Measurements from ENCODE around the gene NRROS. TPM values are rescaled to one million over a fixed set of nuclear protein-coding genes. Genes with fewer than 3 reads are reported as not detected.

The NRROS gene
- total and polyA plus RNA-seq, 7 experiments from 2014 or later, result 1.3 to 53.3 (median 11.2) TPM

DNA sequence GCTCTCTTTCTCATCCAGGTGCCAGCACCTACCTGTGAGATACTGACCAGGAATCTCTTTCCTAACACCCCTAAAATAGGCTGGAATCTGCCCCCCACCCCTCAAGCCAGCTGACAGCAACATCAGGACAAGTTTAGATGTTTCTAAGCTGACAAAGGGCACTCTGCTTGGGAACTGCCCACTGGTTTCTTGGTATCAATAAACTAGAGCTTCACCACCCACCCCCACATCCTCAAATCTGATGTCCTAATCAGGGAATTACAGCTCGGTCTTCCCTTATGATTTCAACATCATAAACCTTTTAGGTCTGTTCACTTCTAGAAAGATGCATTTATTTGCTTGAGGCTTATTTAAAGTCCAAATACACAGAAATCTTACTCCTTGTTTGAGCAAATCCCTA, 37.9 kb downstream of the NRROS start:
- ChIA-PET CTCF (interaction anchor here (0.7 to 2.4 kb wide), 8 partner anchors 9 to 520 kb away, joined by 3 to 12 read pairs (median 4); no protein-coding TSS in a partner anchor), POLR2A (interaction anchor here (0.7 to 1.5 kb wide), 5 partner anchors 10 to 65 kb away, joined by 3 to 8 read pairs (median 3); partner anchors contain the start of gene NRROS)
- Histone ChIP-seq H3K9me3 (ENCODE audit: control insufficient read depth in 2 of 3, low read length in 3 of 3) (no peaks in the 10 kb centered on the region), H3K4me1 (ENCODE audit: control insufficient read depth in 2 of 2, insufficient read depth in 2 of 2, low read length in 2 of 2) (peaks cover 0 to 11% of the 10 kb centered on the region in 2 donors), H3K4me3 (ENCODE audit: low read length) (no peak overlapping the region), H3K27ac (ENCODE audit: low read depth, low read length) (no peak overlapping the region), H3K36me3 (ENCODE audit: control insufficient read depth in 2 of 3, insufficient read depth in 3 of 3, low read length in 3 of 3) (no peaks in the 10 kb centered on the region), H3K27me3 (ENCODE audit: control insufficient read depth in 2 of 2, insufficient read depth in 2 of 2, low read length in 2 of 2) (no peaks in the 10 kb centered on the region)
- Mint-ChIP-seq H3K4me3 (peak overlapping the region in 1 of 10 donors; percentile 42), H3K9me3 (peaks cover 0 to 5% (median 0%) of the 10 kb centered on the region in 11 donors), H3K36me3 (peaks cover 0 to 13% (median 4%) of the 10 kb centered on the region in 5 donors), H3K4me1 (peaks cover 0 to 28% (median 15%) of the 10 kb centered on the region in 7 donors), H3K27ac (peak overlapping the region in 3 of 9 donors; percentile 22 to 51 (median 31)), H3K27me3 (no peaks in the 10 kb centered on the region)
- no peak for ATAC-seq
- intact Hi-C loops (cut with micrococcal nuclease), result no loop called here
- no peak for DNase-seq

DNA sequence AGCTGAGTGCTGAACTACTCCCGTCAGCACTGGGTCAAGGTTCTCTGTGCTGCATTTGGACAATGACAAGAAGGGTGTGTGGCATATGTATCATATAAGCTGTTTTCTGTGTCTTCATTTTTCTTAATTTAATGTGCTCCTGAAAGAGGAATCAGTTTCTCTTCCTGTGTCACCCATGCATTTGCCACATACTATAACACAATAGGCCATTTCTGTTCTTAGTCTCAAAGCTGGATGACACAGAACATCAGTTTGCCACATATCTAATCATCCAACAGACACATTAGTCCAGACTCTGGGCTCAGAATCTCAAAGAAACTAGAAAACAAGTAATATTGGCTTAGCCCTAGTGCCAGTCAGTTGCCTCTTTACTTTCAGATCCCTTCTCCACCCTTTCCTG, 38.4 kb downstream of the NRROS start:
- Histone ChIP-seq H3K4me1 (ENCODE audit: control insufficient read depth in 2 of 2, insufficient read depth in 2 of 2, low read length in 2 of 2) (peaks cover 0 to 11% of the 10 kb centered on the region in 2 donors), H3K9me3 (ENCODE audit: control insufficient read depth in 2 of 3, low read length in 3 of 3) (no peaks in the 10 kb centered on the region), H3K27me3 (ENCODE audit: control insufficient read depth in 2 of 2, insufficient read depth in 2 of 2, low read length in 2 of 2) (no peaks in the 10 kb centered on the region), H3K36me3 (ENCODE audit: control insufficient read depth in 2 of 3, insufficient read depth in 3 of 3, low read length in 3 of 3) (no peaks in the 10 kb centered on the region), H3K4me3 (ENCODE audit: low read length) (no peak overlapping the region), H3K27ac (ENCODE audit: low read depth, low read length) (no peak overlapping the region)
- DNase-seq (no peak), ATAC-seq (no peak)
- Mint-ChIP-seq H3K4me3 (peak overlapping the region in 5 of 10 donors; percentile 18 to 42 (median 28)), H3K4me1 (peaks cover 0 to 29% (median 15%) of the 10 kb centered on the region in 7 donors), H3K27ac (peak overlapping the region in 4 of 9 donors; percentile 16 to 48 (median 32)), H3K36me3 (peaks cover 0 to 16% (median 4%) of the 10 kb centered on the region in 5 donors), H3K9me3 (peaks cover 0 to 7% (median under 1%) of the 10 kb centered on the region in 11 donors), H3K27me3 (no peaks in the 10 kb centered on the region)
- intact Hi-C loops (cut with micrococcal nuclease), result no loop called here
- POLR2A ChIA-PET, result interaction anchor here (1.1 to 1.5 kb wide), 2 partner anchors 10 to 47 kb away, joined by 3 to 7 read pairs; no protein-coding TSS in a partner anchor
- CTCF ChIA-PET, result interaction anchor here (0.7 to 2.4 kb wide), 6 partner anchors 8 to 71 kb away, joined by 3 to 12 read pairs (median 6); no protein-coding TSS in a partner anchor

DNA sequence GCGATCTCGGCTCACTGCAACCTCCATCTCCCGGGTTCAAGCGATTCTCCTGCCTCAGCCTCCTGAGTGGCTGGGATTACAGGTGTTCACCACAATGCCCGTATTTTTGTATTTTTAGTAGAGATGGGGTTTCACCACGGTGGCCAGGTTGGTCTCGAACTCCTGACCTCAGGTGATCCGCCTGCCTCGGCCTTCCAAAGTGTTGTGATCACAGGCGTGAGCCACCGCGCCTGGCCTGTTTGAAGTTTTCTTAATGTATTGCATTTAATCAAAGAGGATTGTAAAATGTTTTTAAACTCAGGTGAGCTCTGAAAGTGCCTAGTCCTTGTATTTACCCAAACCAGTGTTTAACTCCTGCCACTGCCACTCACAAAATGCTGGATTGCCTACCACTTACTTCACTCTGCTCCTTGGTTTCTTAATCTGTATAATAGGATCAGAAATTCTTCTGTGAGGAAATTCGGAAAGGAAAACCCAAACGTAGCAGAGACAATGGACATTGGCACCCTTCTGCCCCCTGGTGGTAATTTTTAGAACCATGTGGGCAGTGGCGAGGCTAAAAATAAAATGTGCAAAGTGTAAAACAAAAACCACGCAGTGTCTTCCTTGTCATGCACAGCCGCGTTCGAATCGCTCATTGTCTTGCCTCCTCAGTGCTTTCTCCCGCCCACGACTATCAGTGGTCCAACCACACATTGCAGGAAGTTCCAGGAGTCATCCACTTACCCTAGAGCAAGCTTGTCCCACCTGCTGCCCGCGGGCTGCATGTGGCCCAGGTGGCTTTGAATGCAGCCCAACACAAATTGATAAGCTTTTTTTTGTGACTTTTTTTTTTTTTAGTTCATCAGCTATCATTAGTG, 45.3 kb downstream of the NRROS start:
- CTCF ChIA-PET, result interaction anchor here (0.5 to 5.1 kb wide), 28 partner anchors 7 to 1066 kb away, joined by 3 to 166 read pairs (median 5); no protein-coding TSS in a partner anchor
- DNase-seq (peak; percentile 29 to 78 (median 62)), ATAC-seq (peak; percentile 78)
- H3K36me3 Mint-ChIP-seq, result peaks cover 0 to 16% (median 4%) of the 10 kb centered on the region in 5 donors
- peak overlapping the region; percentile 28 for H3K4me3 ChIP-seq (ENCODE audit: low read length)
- POLR2A ChIA-PET, result interaction anchor here (0.6 to 3.5 kb wide), 13 partner anchors 14 to 252 kb away, joined by 3 to 25 read pairs (median 6); partner anchors contain the start of genes CEP19, NRROS and PIGX
- peak overlapping the region; percentile 34 for H3K27ac ChIP-seq (ENCODE audit: low read depth, low read length)
- peaks cover 14 to 23% (median 17%) of the 10 kb centered on the region in 7 donors for H3K4me1 Mint-ChIP-seq
- intact Hi-C loops (cut with micrococcal nuclease), result loop anchor here (1.0 to 2.0 kb wide), 10 partner anchors 28 to 285 kb away; partner anchors contain the start of genes CEP19 (in 1 of the 2) and PIGX (in 1 of the 2)
- H3K27ac Mint-ChIP-seq, result peak overlapping the region; percentile 38 to 80 (median 71)
- no peaks in the 10 kb centered on the region for H3K9me3 ChIP-seq (ENCODE audit: control insufficient read depth in 2 of 3, low read length in 3 of 3)
- H3K27me3 ChIP-seq (ENCODE audit: control insufficient read depth in 2 of 2, insufficient read depth in 2 of 2, low read length in 2 of 2), result no peaks in the 10 kb centered on the region
- H3K4me3 Mint-ChIP-seq, result peak overlapping the region; percentile 51 to 69 (median 67)
- peaks cover 0 to 10% (median 3%) of the 10 kb centered on the region in 11 donors for H3K9me3 Mint-ChIP-seq
- H3K4me1 ChIP-seq (ENCODE audit: control insufficient read depth in 2 of 2, insufficient read depth in 2 of 2, low read length in 2 of 2), result peaks cover 0 to 5% of the 10 kb centered on the region in 2 donors
- peaks cover 0 to 3% (median 0%) of the 10 kb centered on the region in 5 donors for H3K27me3 Mint-ChIP-seq
- H3K36me3 ChIP-seq (ENCODE audit: control insufficient read depth in 2 of 3, insufficient read depth in 3 of 3, low read length in 3 of 3), result no peaks in the 10 kb centered on the region

DNA sequence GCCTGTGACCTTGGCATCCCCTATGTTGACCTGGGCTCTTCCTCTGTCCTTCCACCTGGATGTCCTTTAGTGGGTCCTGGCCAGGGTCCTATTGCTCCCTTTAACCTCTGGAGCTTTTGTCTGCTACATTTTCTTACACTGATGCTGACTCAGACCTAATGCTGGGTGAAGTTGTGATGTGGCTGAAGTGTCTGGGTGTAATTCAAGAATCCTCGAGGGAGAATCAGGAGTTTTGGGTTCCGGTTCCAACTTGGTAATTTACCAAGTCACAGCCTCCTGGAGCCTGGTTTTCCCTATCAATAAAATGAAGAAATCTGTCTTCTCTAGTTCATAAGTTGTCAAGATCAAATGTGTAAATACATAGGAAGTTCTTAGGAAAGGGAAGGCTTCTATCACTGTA, 46.9 kb downstream of the NRROS start:
- intact Hi-C loops (cut with micrococcal nuclease), result no loop called here
- Histone ChIP-seq H3K36me3 (ENCODE audit: control insufficient read depth in 2 of 3, insufficient read depth in 3 of 3, low read length in 3 of 3) (no peaks in the 10 kb centered on the region), H3K4me3 (ENCODE audit: low read length) (no peak overlapping the region), H3K4me1 (ENCODE audit: control insufficient read depth in 2 of 2, insufficient read depth in 2 of 2, low read length in 2 of 2) (peaks cover 0 to 5% of the 10 kb centered on the region in 2 donors), H3K27ac (ENCODE audit: low read depth, low read length) (no peak overlapping the region), H3K27me3 (ENCODE audit: control insufficient read depth in 2 of 2, insufficient read depth in 2 of 2, low read length in 2 of 2) (no peaks in the 10 kb centered on the region), H3K9me3 (ENCODE audit: control insufficient read depth in 2 of 3, low read length in 3 of 3) (no peaks in the 10 kb centered on the region)
- ChIA-PET CTCF (interaction anchor here (2.0 to 5.1 kb wide), 3 partner anchors 9 to 82 kb away, joined by 7 to 166 read pairs (median 24); no protein-coding TSS in a partner anchor), POLR2A (interaction anchor here (0.7 to 3.5 kb wide), 5 partner anchors 22 to 81 kb away, joined by 3 to 25 read pairs (median 4); partner anchors contain the start of gene NRROS)
- peaks cover 0 to 16% (median 4%) of the 10 kb centered on the region in 5 donors for H3K36me3 Mint-ChIP-seq
- H3K4me1 Mint-ChIP-seq, result peaks cover 14 to 23% (median 18%) of the 10 kb centered on the region in 7 donors
- H3K27me3 Mint-ChIP-seq, result peaks cover 0 to 3% (median 0%) of the 10 kb centered on the region in 5 donors
- no peak overlapping the region for H3K4me3 Mint-ChIP-seq
- H3K27ac Mint-ChIP-seq, result peak overlapping the region in 1 of 9 donors; percentile 60
- no peak for DNase-seq
- peaks cover 0 to 10% (median 3%) of the 10 kb centered on the region in 11 donors for H3K9me3 Mint-ChIP-seq
- ATAC-seq, result no peak

DNA sequence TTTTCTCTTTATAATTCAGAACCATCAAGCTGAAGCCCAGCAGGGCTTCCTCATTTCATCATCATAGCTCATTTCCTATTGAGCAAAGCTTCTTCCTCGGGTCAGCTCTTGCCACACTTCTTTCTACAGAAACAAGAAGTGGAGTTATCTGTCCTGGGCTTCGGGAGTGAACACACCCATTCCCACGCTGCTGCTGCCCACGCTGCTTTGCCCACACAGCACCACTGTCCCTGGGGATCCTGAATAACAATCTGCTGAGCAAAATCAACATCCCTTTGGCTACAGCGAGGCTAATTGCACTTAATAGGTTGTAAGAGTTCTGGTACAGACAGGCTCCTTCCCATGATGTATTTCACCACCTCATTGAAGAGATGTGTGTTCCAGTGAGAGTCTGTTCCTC, 48.9 kb downstream of the NRROS start:
- Mint-ChIP-seq H3K9me3 (no peaks in the 10 kb centered on the region), H3K4me3 (no peak overlapping the region), H3K27me3 (peaks cover 0 to 3% (median 0%) of the 10 kb centered on the region in 5 donors), H3K4me1 (peaks cover 14 to 28% (median 16%) of the 10 kb centered on the region in 7 donors), H3K36me3 (peaks cover 0 to 6% (median 0%) of the 10 kb centered on the region in 5 donors), H3K27ac (peak overlapping the region in 1 of 9 donors; percentile 21)
- no peaks in the 10 kb centered on the region for H3K27me3 ChIP-seq (ENCODE audit: control insufficient read depth in 2 of 2, insufficient read depth in 2 of 2, low read length in 2 of 2)
- intact Hi-C loops (cut with micrococcal nuclease), result no loop called here
- no peaks in the 10 kb centered on the region for H3K9me3 ChIP-seq (ENCODE audit: control insufficient read depth in 2 of 3, low read length in 3 of 3)
- peaks cover 0 to 5% of the 10 kb centered on the region in 2 donors for H3K4me1 ChIP-seq (ENCODE audit: control insufficient read depth in 2 of 2, insufficient read depth in 2 of 2, low read length in 2 of 2)
- H3K4me3 ChIP-seq (ENCODE audit: low read length), result no peak overlapping the region
- ChIA-PET POLR2A (interaction anchor here (1.7 kb wide), 1 partner anchor 79 kb away, joined by 6 read pairs; no protein-coding TSS in a partner anchor), CTCF (interaction anchor here (1.0 to 6.2 kb wide), 6 partner anchors 11 to 160 kb away, joined by 3 to 166 read pairs (median 4); no protein-coding TSS in a partner anchor)
- ATAC-seq, result peak; percentile 81
- DNase-seq, result no peak
- no peak overlapping the region for H3K27ac ChIP-seq (ENCODE audit: low read depth, low read length)
- H3K36me3 ChIP-seq (ENCODE audit: control insufficient read depth in 2 of 3, insufficient read depth in 3 of 3, low read length in 3 of 3), result no peaks in the 10 kb centered on the region
